GM21367 (cell line): Measurements from ENCODE around the gene NOMO2.
"Not testable (repeated sequence)": the region's sequence is repeated elsewhere in the genome, so short reads cannot be mapped to it uniquely, and the experiment has no call there.

Experiments used
- ATAC-seq: cut with Tn5 transposase; IDR thresholded peaks from one replicate; pipeline ENCODE4 v1.9.1; 2021; ENCODE audit not compliant: unreplicated experiment

The NOMO2 gene, protein sequence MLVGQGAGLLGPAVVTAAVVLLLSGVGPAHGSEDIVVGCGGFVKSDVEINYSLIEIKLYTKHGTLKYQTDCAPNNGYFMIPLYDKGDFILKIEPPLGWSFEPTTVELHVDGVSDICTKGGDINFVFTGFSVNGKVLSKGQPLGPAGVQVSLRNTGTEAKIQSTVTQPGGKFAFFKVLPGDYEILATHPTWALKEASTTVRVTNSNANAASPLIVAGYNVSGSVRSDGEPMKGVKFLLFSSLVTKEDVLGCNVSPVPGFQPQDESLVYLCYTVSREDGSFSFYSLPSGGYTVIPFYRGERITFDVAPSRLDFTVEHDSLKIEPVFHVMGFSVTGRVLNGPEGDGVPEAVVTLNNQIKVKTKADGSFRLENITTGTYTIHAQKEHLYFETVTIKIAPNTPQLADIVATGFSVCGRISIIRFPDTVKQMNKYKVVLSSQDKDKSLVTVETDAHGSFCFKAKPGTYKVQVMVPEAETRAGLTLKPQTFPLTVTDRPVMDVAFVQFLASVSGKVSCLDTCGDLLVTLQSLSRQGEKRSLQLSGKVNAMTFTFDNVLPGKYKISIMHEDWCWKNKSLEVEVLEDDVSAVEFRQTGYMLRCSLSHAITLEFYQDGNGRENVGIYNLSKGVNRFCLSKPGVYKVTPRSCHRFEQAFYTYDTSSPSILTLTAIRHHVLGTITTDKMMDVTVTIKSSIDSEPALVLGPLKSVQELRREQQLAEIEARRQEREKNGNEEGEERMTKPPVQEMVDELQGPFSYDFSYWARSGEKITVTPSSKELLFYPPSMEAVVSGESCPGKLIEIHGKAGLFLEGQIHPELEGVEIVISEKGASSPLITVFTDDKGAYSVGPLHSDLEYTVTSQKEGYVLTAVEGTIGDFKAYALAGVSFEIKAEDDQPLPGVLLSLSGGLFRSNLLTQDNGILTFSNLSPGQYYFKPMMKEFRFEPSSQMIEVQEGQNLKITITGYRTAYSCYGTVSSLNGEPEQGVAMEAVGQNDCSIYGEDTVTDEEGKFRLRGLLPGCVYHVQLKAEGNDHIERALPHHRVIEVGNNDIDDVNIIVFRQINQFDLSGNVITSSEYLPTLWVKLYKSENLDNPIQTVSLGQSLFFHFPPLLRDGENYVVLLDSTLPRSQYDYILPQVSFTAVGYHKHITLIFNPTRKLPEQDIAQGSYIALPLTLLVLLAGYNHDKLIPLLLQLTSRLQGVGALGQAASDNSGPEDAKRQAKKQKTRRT

DNA sequence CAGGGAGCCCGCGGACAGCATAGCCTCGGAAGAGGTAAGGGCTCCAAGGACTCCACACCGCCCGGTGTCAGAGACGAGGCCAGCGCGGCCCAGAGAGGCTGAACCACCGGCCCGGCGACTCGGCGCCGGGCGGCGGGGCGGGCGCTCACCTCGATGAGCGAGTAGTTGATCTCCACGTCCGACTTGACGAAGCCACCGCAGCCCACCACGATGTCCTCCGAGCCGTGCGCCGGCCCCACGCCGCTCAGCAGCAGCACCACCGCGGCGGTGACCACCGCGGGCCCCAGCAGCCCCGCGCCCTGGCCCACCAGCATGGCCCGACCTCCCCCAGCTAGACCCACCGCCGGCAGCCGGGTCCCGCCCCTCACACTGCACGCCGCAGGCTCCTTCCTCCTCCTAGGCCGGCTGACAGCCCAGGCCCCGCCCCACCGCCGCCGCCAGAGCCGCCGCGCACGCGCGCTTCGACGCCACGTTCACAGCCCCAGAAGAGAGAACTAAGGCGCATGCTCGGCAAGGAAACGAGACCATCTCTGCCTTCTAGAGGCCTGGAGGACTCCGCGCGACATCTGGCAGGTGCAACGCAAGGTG is at the start of gene NOMO2:
TSS of gene NOMO2 (minus strand) at position 371 of the 588 bp plus-strand sequence. CDS start at position 314, 57 bp downstream.
- peak; percentile 89 for ATAC-seq

DNA sequence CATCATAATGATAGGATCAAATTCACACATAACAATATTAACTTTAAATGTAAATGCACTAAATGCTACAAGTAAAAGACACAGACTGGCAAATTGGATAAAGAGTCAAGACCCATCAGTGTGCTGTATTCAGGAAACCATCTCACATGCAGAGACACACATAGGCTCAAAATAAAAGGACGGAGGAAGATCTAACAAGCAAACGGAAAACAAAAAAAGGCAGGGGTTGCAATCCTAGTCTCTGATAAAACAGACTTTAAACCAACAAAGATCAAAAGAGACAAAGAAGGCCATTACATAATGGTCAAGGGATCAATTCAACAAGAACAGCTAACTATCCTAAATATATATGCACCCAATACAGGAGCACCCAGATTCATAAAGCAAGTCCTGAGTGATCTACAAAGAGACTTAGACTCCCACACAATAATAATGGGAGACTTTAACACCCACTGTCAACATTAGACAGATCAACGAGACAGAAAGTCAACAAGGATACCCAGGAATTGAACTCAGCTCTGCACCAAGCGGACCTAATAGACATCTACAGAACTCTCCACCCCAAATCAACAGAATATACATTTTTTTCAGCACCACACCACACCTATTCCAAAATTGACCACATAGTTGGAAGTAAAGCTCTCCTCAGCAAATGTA is 48.4 kb upstream of the NOMO2 start:
- ATAC-seq = not testable (repeated sequence)

DNA sequence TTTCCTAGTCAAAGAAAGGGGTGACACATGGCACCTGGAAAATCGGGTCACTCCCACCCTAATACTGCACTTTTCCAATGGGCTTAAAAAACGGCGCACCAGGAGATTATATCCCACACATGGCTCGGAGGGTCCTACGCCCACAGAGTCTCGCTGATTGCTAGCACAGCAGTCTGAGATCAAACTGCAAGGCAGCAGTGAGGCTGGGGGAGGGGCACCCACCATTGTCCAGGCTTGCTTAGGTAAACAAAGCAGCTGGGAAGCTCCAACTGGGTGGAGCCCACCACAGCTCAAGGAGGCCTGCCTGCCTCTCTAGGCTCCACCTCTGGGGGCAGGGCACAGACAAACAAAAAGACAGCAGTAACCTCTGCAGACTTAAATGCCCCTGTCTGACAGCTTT is 46.4 kb upstream of the NOMO2 start:
- not testable (repeated sequence) for ATAC-seq

DNA sequence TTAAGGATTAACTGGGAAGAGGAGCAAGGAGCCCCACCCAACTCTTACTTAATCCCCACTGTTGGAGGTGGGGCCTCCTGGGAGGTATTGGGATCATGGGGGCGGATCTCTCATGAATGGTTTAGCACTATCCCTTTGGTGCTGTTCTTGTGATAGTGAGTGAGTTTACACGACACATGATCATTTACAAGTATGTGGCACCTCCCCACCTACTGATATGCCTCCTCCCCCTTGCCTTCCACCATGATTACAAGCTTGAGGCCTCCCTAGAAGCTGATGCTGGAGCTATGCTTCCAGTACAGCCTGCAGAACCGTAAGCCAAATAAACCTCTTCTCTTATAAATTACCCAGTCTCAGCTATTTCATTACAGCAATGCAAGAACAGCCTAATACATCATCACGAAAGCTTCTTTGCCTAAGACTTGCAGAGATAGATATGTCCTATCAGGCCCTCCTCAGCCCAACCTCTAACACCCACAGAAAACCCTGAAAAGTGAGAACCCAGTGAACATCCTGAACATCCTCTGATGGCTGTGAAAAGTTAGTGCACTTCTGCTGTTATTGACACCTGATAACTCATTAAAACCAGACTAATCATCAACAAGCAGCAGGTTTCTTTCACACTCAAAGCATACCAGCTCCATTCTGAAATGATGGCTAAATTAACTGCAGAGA is 41.8 kb upstream of the NOMO2 start:
- ATAC-seq = not testable (repeated sequence)

DNA sequence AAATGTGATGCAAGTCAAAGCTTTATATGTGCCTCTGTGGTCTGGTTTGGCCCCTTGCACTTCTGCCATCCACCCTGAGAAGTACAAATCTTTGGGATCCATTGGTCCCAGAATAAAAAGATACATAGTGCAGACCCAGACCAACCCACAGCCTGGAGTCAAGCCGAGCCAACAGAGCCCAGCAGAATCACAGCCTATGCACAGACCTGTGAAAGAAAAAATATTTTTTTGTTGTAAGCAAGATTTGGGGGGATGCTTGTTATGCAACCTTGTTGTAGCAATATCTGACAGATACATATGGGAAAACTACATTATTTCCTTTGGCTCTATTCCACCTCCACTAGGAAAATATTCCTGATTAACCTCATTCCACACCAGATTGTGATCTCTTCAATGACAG is 36.7 kb upstream of the NOMO2 start:
- ATAC-seq = not testable (repeated sequence)

DNA sequence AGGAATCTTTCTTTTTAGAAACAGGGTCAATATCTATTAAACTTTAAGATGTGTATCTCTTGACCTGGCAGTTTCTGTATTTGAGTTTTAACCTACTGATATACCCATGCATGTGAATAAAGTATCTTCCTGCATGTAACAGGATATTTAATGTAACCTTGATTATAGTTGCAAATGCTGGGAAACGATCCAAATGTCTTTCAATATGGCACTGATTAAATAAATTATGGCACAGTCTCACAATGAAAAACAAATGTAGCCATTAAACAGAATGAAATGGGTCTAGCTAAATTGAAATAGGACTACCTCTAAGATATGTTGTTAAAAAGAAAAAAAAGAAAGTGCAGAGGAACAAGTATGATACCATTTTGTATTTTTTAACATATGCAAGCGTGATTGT is 35.8 kb upstream of the NOMO2 start:
- not testable (repeated sequence) for ATAC-seq

DNA sequence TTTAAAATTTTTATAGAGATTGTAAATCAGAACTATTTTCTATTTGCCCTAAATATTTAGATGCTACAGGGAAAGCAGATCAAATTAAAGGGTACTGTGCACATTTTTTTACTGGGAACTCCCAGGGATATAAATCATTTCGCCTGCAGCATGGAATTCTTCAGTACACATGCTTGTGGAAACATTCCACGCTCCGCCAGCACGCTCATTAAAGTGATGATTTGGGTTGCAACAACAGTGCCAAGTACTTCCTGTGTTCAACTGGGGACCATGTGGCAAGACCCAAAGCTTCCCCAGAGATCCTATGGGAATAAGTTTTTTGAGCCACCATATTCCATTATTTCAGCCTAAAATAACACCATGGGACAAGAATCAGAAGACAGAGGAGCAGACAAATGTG is 35.4 kb upstream of the NOMO2 start:
- not testable (repeated sequence) for ATAC-seq

DNA sequence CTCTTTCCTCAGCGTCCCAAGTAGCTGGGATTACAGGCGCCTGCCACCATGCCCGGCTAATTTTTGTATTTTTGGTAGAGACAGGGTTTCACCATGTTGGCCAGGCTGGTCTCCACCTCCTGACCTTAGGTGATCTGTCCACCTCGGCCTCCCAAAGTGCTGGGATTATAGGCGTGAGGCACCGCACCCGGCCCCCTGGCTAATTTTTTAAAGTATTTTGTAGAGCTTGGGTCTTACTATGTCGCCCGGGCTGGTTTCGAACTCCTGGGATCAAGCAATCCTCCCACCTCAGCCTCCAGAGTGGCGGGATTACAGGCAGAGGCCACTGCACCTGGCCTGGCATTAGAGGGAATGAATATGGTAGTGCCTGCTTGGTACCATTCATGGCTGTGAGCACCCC is 33.9 kb upstream of the NOMO2 start:
- not testable (repeated sequence) for ATAC-seq

DNA sequence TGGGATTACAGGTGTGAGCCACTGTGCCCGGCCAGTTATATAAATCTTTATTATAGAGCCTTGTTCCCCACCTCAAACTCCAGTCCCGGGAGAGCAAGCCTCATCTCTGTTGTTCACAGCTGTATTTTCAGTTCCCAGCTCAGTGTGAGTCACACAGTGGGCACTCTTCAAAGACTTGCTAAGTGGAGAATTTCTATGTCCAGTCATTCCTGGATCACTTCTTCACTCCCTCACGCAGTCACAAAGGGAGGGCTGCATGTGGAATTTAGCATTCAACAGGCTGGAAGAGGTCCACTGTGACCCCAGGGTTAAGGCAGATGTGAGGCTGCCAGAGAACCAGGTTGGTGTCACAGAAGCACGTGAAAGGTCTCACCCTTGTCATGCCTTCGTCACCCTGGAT is 33.0 kb upstream of the NOMO2 start:
- not testable (repeated sequence) for ATAC-seq

DNA sequence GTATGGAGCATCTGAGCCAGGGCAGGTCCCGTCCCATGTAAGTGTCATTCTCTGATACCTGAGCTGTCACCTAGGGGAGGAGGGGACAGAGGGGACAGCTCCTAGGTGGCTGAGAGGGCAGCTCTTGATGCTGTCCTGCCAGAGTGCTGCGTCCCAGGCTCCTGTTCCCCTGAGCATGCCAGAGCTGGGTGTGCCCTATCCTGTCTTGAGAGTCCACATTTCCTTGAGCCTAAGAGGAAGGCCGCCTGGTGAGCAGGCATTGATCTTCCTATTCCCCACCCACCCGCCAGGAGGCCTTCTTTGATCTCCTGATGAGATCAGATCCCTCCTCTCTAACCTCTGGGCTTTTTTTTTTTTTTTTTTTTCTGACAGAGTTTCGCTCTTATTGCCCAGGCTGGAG is 32.0 kb upstream of the NOMO2 start:
- not testable (repeated sequence) for ATAC-seq

DNA sequence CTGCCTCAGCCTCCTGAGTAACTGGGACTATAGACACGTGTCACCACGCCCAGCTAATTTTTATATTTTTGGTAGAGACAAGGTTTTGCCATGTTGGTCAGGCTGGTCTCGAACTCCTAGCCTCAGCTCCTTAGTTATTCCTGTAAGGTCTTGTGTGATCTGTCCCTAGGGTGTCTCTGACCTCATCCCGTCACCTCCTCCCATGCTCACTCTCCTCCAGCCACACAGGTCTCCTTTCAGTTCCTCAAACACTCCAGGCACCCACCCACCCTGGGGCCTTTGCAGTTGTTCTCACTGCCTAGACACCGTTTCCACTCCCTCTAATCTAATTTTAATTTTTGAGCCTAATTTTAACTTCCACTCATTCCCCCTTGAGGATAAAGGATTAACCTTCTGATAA is 31.1 kb upstream of the NOMO2 start:
- ATAC-seq = not testable (repeated sequence)

DNA sequence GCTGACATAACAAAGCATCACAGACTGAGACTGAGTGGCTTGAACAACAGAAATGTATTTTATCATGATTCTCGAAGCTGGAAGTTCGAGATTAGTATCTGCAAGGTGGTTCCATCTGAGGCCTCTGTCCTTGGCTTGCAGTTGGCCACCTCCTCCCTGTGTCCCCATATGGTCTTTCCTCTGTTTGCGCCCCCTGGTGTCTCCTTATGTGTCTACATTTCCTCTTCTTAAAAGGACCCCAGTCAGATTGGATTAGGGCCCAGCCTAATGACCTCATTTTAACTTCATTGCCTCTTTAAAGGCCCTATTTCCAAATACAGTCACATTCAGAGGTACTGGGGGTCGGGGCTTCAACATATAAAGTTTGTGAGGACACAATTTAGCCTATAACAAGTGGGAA is 30.0 kb upstream of the NOMO2 start:
- ATAC-seq = not testable (repeated sequence)

DNA sequence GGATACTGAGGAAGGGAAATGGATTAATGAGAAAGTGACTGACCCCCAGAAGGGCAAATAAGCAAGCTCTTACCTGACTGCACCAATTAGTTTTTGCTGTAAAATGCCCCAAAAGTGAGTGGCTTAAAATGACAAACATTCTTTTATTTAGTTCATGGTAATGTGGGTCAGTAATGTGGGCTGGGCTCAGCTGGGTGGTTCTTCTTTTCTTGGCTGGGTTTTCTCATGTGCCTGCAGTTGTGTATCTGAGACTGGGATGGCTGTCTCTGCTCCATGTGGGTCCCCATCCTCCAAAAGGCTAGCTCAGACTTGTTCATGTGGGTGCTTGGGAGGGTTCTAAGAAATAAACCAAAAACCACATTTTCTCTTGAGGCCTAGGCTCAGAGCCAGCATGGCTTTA is 29.5 kb upstream of the NOMO2 start:
- not testable (repeated sequence) for ATAC-seq

DNA sequence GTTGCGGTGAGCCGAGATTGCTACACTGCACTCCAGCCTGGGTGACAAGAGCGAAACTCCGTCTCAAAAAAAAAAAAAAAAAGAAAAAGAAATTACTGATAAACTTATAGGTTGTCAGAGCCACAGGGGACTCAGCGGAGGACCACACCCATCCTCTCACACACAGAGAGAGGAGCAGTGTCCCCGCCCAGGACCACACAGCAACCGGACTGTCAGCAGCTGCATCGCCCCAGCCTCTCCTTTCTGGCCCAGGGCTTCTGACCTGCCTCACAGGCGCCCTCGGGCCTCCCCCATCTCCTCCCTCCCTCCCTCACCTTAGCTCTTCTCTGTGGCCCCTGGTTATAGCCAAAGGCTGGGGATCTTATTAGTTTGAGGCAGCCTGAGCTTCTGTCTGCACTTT is 27.9 kb upstream of the NOMO2 start:
- not testable (repeated sequence) for ATAC-seq

DNA sequence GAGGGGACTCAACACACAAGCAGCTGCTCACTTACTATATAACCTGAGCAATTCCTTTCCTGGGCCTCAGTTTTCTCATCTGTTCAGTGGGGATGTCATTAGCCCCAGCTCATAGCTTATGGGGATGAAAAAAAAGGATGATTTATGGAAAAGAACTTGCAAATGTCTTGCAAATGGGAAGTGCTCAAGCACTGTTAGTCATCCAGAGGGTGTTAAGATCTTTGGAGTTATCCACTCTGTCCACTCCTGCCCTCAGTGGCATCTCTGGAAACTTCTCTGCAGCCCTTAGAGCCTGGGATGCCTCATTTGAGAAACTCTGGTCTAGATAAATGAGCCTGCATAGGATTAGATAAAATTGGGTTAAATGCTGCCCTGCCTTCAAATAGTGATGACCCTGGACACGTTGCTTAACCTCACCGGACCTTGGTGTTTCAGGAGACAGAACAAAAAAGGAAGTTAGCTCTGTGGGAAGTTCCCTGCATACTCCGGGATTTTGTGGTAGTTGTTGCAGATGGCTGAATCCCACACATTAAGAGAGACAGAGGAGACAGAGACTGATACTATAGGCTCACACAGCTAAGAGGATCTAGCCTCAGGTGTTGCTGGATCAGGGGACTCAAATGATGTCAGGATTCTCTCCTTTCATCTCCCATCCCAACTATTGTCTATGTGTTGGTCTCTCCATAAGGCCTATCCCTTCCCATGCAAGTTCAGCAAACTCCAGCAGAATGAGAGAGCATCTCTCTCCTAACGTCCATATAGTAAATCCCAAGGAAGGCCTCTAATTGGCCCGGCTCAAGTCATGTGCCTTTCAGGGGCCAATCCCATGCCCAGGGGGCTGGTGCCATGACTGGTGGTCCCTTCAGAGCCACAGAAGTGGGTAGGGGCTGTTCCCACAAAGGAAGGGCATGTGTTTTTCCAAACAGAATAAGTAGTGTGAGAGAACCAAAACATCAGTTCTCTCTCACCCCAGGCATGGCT is 25.0 kb upstream of the NOMO2 start:
- ATAC-seq = not testable (repeated sequence)

DNA sequence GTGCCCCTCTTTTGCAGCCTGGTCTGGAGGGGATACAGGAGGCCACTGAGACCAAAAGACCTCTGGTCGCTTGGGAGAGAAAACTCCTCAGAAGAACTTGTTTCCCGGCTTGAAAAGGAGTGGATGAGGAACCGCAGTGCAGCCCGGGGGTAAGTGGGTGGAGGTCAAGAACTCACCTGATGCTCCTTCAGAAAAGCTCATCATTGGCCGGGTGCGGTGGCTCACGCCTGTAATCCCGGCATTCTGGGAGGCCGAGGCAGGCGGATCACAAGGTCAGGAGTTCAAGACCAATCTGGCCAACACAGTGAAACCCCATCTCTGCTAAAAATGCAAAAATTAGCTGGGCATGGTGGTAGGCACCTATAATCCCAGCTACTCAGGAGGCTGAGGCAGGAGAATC is 23.9 kb upstream of the NOMO2 start:
- ATAC-seq = not testable (repeated sequence)

DNA sequence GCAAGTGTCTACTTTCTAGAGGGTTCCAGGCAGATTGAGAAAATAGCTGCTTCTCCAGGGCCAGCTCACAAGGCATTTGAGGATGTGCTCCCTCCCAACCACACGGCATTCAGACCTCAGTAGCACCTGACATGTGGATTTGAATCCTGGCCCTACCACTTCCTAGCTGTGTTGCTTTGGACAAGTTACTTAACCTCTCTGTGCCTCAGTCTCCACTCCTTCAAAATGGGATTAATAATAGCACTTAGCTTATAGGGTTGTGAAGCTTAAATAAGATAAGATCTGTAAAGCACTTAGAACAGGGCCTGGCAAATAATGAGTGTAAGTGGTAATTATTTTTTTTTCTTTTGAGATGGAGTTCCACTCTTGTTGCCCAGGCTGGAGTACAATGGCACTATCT is 21.0 kb upstream of the NOMO2 start:
- ATAC-seq = no peak

DNA sequence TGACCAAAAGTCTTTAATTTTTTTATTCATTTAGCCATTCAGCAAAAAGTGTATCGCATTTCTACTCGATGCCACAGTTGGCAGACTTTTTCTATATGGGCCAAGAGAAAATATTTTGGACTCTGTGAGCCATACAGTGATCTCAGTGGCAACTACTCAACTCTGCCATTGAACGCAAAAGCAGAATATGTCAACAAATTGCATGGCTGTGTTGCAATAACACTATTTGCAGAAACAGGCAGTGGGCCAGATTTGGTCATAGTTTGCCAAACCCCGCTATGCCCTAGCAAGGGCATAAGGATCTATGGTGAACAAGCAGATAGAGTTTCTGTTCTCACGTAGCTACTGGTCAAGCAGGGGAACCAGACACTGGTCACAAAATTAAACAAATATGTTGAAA is 18.5 kb upstream of the NOMO2 start:
- ATAC-seq = not testable (repeated sequence)
